IPS-20b (cell line): ENCODE measurements around the gene TC2N.

Experiments used
- H3K27ac ChIP-seq: one replicate; pipeline ENCODE4 v1.5.1; 2013; ENCODE audit warnings: low read length
- H3K27me3 ChIP-seq: 2 replicates; pipeline ENCODE4 v1.6.1; 2013; ENCODE audit warnings: mild to moderate bottlenecking, low read length, inconsistent platforms; ENCODE audit not compliant: insufficient read depth
- H3K36me3 ChIP-seq: 2 replicates; pipeline ENCODE4 v1.6.1; 2013; ENCODE audit warnings: low read depth, mild to moderate bottlenecking, inconsistent platforms, low read length, moderate library complexity; ENCODE audit not compliant: insufficient read depth
- H3K4me1 ChIP-seq: 2 replicates; pipeline ENCODE4 v1.6.1; 2013; ENCODE audit warnings: mild to moderate bottlenecking, control low read depth, inconsistent platforms, low read length, moderate library complexity; ENCODE audit not compliant: insufficient read depth
- H3K4me3 ChIP-seq: 2 replicates; pipeline ENCODE4 v1.5.1; 2013; ENCODE audit warnings: mild to moderate bottlenecking, low read length, inconsistent platforms
- H3K9ac ChIP-seq: 2 replicates; pipeline ENCODE4 v1.6.1; 2013; ENCODE audit warnings: low read depth, mild to moderate bottlenecking, inconsistent platforms, low read length, moderate library complexity
- H3K9me3 ChIP-seq: 2 replicates; pipeline ENCODE4 v1.6.1; 2013; ENCODE audit warnings: mild to moderate bottlenecking, low read depth, low read length, inconsistent platforms; ENCODE audit not compliant: insufficient read depth

Gene TC2N

DNA sequence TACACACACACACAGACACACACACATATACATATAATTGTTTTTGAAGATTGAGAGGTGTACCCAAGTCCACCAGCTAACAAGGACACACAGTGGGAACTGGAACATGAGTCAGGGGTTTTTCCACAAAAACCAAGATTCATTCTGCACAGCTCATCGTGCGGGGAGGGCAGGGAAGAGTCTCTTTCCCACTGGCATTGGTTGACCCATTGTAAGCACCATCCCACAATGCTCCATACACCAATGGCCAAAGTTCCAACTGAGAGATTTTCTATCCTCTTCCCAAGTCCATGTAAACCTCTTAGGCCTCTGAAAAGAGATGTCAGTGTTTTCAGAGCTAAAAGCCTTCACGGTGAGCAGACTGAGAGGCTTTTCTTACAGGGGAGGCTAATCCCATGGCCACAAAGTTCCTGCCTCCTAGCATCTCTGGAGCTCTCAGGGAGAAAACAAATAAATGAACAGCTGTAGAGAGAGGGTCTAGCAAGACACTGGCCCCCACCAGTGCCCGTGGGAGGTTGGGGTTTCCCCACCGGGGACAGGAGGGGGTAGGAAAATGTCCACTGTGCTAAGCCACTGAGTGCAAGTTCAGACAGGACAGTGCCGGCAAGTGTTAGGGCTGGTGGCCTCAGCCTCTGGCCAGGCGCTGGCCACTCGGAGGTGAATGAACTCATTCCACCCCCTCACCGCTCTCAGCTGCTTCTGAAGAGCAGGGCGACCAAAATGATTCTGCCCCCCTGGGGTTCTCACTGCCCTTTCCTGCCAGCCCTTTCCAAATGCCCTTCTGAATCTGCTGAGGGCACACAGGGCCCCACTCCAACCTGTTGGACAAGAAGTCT is 21.5 kb upstream of the TC2N start:
- no peaks in the 10 kb centered on the region for H3K4me1 ChIP-seq

GRCh38 chr14:91886961-91887360 is 19.6 kb upstream of the TC2N start:
- H3K27ac ChIP-seq, result no peak overlapping the region
- no peak overlapping the region for H3K4me3 ChIP-seq
- no peaks in the 10 kb centered on the region for H3K36me3 ChIP-seq

More for the DNA sequence above, 21.5 kb upstream of the TC2N start:
- no peaks in the 10 kb centered on the region for H3K36me3 ChIP-seq
- no peaks in the 10 kb centered on the region for H3K27me3 ChIP-seq
- H3K27ac ChIP-seq, result no peak overlapping the region
- H3K4me3 ChIP-seq, result no peak overlapping the region
- no peaks in the 10 kb centered on the region for H3K9me3 ChIP-seq
- no peak overlapping the region for H3K9ac ChIP-seq

GRCh38 chr14:91885839-91886238 is 18.5 kb upstream of the TC2N start:
- no peaks in the 10 kb centered on the region for H3K9me3 ChIP-seq
- H3K4me1 ChIP-seq, result no peaks in the 10 kb centered on the region
- no peaks in the 10 kb centered on the region for H3K27me3 ChIP-seq
- H3K36me3 ChIP-seq, result no peaks in the 10 kb centered on the region
- no peak overlapping the region for H3K4me3 ChIP-seq
- H3K27ac ChIP-seq, result no peak overlapping the region
- H3K9ac ChIP-seq, result no peak overlapping the region

More at GRCh38 chr14:91886961-91887360, 19.6 kb upstream of the TC2N start:
- no peaks in the 10 kb centered on the region for H3K4me1 ChIP-seq
- no peaks in the 10 kb centered on the region for H3K9me3 ChIP-seq
- no peaks in the 10 kb centered on the region for H3K27me3 ChIP-seq
- no peak overlapping the region for H3K9ac ChIP-seq

- Histone ChIP-seq H3K9ac (no peak overlapping the region), H3K27me3 (no peaks in the 10 kb centered on the region), H3K4me3 (no peak overlapping the region), H3K27ac (no peak overlapping the region), H3K36me3 (no peaks in the 10 kb centered on the region), H3K4me1 (no peaks in the 10 kb centered on the region), H3K9me3 (no peaks in the 10 kb centered on the region)
These were observed 17.9 kb upstream of the TC2N start for GRCh38 chr14:91885113-91885712.

GRCh38 chr14:91884664-91885063 is 17.3 kb upstream of the TC2N start:
- Histone ChIP-seq H3K4me1 (no peaks in the 10 kb centered on the region), H3K27ac (no peak overlapping the region), H3K9me3 (no peaks in the 10 kb centered on the region), H3K36me3 (no peaks in the 10 kb centered on the region), H3K9ac (no peak overlapping the region), H3K27me3 (no peaks in the 10 kb centered on the region), H3K4me3 (no peak overlapping the region)

GRCh38 chr14:91883753-91884152 is 16.4 kb upstream of the TC2N start:
- no peaks in the 10 kb centered on the region for H3K9me3 ChIP-seq
- H3K27me3 ChIP-seq, result no peaks in the 10 kb centered on the region
- no peak overlapping the region for H3K27ac ChIP-seq
- H3K4me1 ChIP-seq, result no peaks in the 10 kb centered on the region
- H3K9ac ChIP-seq, result no peak overlapping the region
- H3K36me3 ChIP-seq, result no peaks in the 10 kb centered on the region
- no peak overlapping the region for H3K4me3 ChIP-seq

DNA sequence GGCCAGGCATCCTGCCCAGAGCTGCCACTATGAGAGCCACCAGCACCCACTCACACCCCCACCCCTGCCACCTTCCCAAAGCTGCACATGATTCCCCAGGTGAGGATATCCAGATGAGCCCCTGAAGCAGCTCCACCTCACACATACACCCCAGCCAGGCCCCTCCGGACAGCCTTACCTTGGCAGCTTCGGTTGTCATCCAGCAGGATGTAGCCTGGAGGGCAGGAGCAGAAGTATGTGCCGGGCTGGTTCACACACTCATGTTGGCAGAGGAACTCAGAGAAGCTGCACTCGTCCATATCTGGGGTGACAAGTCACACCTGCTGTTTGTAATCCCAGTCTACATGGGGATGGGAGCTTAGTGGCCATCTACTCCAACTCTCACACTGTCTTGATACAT is 15.4 kb upstream of the TC2N start:
- Histone ChIP-seq H3K4me3 (no peak overlapping the region), H3K9me3 (no peaks in the 10 kb centered on the region), H3K36me3 (no peaks in the 10 kb centered on the region), H3K9ac (no peak overlapping the region), H3K27me3 (no peaks in the 10 kb centered on the region), H3K4me1 (no peaks in the 10 kb centered on the region), H3K27ac (no peak overlapping the region)

- Histone ChIP-seq H3K4me3 (no peak overlapping the region), H3K27ac (no peak overlapping the region), H3K36me3 (no peaks in the 10 kb centered on the region), H3K4me1 (no peaks in the 10 kb centered on the region), H3K9me3 (no peaks in the 10 kb centered on the region), H3K9ac (no peak overlapping the region), H3K27me3 (no peaks in the 10 kb centered on the region)
These were observed 15.0 kb upstream of the TC2N start for GRCh38 chr14:91882369-91882768.

GRCh38 chr14:91879196-91879595 is 11.9 kb upstream of the TC2N start:
- H3K4me1 ChIP-seq, result no peaks in the 10 kb centered on the region
- H3K4me3 ChIP-seq, result no peak overlapping the region
- H3K9ac ChIP-seq, result no peak overlapping the region
- no peak overlapping the region for H3K27ac ChIP-seq
- H3K9me3 ChIP-seq, result no peaks in the 10 kb centered on the region
- no peaks in the 10 kb centered on the region for H3K27me3 ChIP-seq
- H3K36me3 ChIP-seq, result no peaks in the 10 kb centered on the region

DNA sequence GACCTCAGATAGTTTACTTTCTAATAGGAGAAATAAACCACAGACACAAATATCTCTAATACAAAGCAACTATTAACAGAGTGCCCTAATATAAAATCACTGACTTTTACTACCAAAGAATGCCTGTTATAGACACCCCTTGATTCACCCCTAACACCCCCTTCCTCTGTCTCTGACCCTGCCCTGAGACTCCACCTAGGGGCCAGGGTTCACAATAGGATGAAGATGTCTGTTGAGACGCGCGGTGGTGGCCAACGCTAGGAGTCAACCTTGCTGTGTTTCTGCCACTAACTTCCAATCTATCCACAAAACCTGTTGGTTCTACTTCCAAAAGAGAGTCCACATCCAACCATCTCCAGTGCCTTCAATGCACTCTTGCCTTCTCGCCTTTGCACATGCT is 10.9 kb upstream of the TC2N start:
- no peak overlapping the region for H3K9ac ChIP-seq
- H3K4me1 ChIP-seq, result no peaks in the 10 kb centered on the region
- H3K9me3 ChIP-seq, result no peaks in the 10 kb centered on the region
- H3K27me3 ChIP-seq, result no peaks in the 10 kb centered on the region
- H3K36me3 ChIP-seq, result no peaks in the 10 kb centered on the region
- no peak overlapping the region for H3K27ac ChIP-seq
- H3K4me3 ChIP-seq, result no peak overlapping the region

GRCh38 chr14:91877376-91877915 is 10.1 kb upstream of the TC2N start:
- H3K4me1 ChIP-seq, result no peaks in the 10 kb centered on the region
- no peaks in the 10 kb centered on the region for H3K9me3 ChIP-seq
- no peaks in the 10 kb centered on the region for H3K36me3 ChIP-seq
- H3K9ac ChIP-seq, result no peak overlapping the region
- no peak overlapping the region for H3K27ac ChIP-seq
- H3K4me3 ChIP-seq, result no peak overlapping the region
- H3K27me3 ChIP-seq, result no peaks in the 10 kb centered on the region

DNA sequence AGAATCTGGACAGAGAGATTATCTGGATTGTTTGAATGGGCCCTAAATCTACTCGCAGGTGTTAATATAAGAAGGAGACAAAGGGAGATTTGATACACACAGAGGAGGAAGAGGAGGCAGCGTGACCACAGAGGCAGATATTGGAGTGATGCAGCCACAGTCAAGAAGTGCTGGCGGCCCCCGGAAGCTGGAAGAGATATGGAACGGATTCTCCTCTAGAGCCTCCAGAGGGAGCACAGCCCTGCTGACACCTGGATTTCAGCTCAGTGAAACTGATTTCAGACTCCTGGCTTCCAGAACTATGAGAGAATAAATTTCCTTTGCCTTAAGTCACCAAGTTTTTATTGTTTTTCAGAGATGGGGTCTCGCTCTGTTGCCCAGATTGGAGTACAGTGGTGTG is 9.2 kb upstream of the TC2N start:
- no peak overlapping the region for H3K4me3 ChIP-seq
- no peaks in the 10 kb centered on the region for H3K27me3 ChIP-seq
- no peaks in the 10 kb centered on the region for H3K36me3 ChIP-seq
- no peak overlapping the region for H3K27ac ChIP-seq
- H3K4me1 ChIP-seq, result no peaks in the 10 kb centered on the region
- no peak overlapping the region for H3K9ac ChIP-seq
- no peaks in the 10 kb centered on the region for H3K9me3 ChIP-seq
